Gastrocnemius medialis (tissue), 4 donors: ENCODE results near the gene RELCH.

Source experiments
- POLR2A ChIP-seq, 2 donors: fragments of 450-650 bp; IDR thresholded peaks; one replicate each; pipeline ENCODE4 v1.6.1; 2017; ENCODE audit warnings: antibody characterized with exemption in 2 of 2, mild to moderate bottlenecking in 2 of 2, moderate library complexity in 2 of 2
- TF ChIP-seq, protein P1 (sequence below), 5 experiments: fragments of 450-650 bp in 3 of 5; fragments of 200-600 bp in 2 of 5; sonication (generic) in 2 of 5; IDR thresholded peaks in 4 of 5; conservative IDR thresholded peaks in 1 of 5; 1 replicate in 4 of 5; 2 replicates in 1 of 5; pipeline ENCODE4 v1.5.1; 2016 to 2019; ENCODE audit warnings: antibody characterized with exemption in 5 of 5, mild to moderate bottlenecking in 3 of 5, moderate library complexity in 3 of 5

- TF ChIP-seq, protein P1, sequence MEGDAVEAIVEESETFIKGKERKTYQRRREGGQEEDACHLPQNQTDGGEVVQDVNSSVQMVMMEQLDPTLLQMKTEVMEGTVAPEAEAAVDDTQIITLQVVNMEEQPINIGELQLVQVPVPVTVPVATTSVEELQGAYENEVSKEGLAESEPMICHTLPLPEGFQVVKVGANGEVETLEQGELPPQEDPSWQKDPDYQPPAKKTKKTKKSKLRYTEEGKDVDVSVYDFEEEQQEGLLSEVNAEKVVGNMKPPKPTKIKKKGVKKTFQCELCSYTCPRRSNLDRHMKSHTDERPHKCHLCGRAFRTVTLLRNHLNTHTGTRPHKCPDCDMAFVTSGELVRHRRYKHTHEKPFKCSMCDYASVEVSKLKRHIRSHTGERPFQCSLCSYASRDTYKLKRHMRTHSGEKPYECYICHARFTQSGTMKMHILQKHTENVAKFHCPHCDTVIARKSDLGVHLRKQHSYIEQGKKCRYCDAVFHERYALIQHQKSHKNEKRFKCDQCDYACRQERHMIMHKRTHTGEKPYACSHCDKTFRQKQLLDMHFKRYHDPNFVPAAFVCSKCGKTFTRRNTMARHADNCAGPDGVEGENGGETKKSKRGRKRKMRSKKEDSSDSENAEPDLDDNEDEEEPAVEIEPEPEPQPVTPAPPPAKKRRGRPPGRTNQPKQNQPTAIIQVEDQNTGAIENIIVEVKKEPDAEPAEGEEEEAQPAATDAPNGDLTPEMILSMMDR (IDR thresholded peaks at IDR 0.05 in 4 of 5, conservative IDR thresholded peaks at IDR 0.05 in 1 of 5): no peak
- TF ChIP-seq POLR2A (IDR thresholded peaks at IDR 0.05): no peak
Measured at GRCh38 chr18:62332964-62333695, 146.1 kb downstream of the RELCH start.
